AG04450 (cell line): ENCODE results near the gene PLEKHG4B. TPM values are rescaled to one million over a fixed set of nuclear protein-coding genes. Genes with fewer than 3 reads are reported as not detected.

ENCODE experiments used
- CTCF ChIA-PET: fragments of 300-600, 350-600 bp; formaldehyde crosslinking; extraction: SDS; loops from one replicate; lab custom pipeline; 2022; ENCODE audit warnings: antibody characterized with exemption, inconsistent platforms; lab: Charles Lee
- POLR2A ChIA-PET: fragments of 350-600 bp; formaldehyde crosslinking; extraction: SDS; loops from one replicate; lab custom pipeline; 2021; ENCODE audit warnings: antibody characterized with exemption, inconsistent platforms; lab: Yijun Ruan, JAX
- DNase-seq: peaks from one replicate; pipeline ENCODE4 v3.0.0-alpha.2; 2011; ENCODE audit warnings: low read depth, low spot score
- H3K27ac ChIP-seq: one replicate; pipeline ENCODE4 v1.5.1; 2012; ENCODE audit warnings: low read depth, low read length, control low read depth
- H3K27me3 ChIP-seq: one replicate; pipeline ENCODE4 v1.6.0; 2012; ENCODE audit warnings: low read length; ENCODE audit not compliant: control insufficient read depth, insufficient read depth
- H3K4me3 ChIP-seq: 2 replicates; pipeline ENCODE4 v1.5.1; 2011; ENCODE audit warnings: mild to moderate bottlenecking, low read depth, low read length, control low read depth
- H3K9me3 ChIP-seq: 2 replicates; pipeline ENCODE4 v1.5.1; 2012; ENCODE audit warnings: low read length; ENCODE audit not compliant: control insufficient read depth, insufficient read depth
- CTCF ChIP-seq: IDR thresholded peaks from 2 replicates; pipeline ENCODE4 v1.5.1; 2011; ENCODE audit warnings: low read depth, low read length, control low read depth, inconsistent platforms
- polyA plus RNA-seq: library from polyadenylated mRNA; depleted of rRNA; stranded (reverse); fragments of >200 nt; gene quantifications from 2 replicates; pipeline ENCODE4 v1.2.3, GENCODE V29; 2011

The PLEKHG4B gene
- polyA plus RNA-seq, 1 experiment, result 0.24 TPM

GRCh38 chr5:199197-199949 is 107.4 kb downstream of the PLEKHG4B start:
- Histone ChIP-seq H3K27me3 (peaks cover 2% of the 10 kb centered on the region), H3K27ac (no peak overlapping the region), H3K9me3 (peaks cover 6% of the 10 kb centered on the region; the same call in 1 of the 2 replicates), H3K4me3 (no peak overlapping the region)
- POLR2A ChIA-PET, result no interaction called here
- CTCF ChIA-PET, result interaction anchor here (0.7 to 1.2 kb wide), 3 partner anchors 11 to 19 kb away, joined by 3 to 7 read pairs (median 3); partner anchors contain the start of gene SDHA
- no peak for DNase-seq
- no peak for TF ChIP-seq CTCF

GRCh38 chr5:199950-200645 is 108.1 kb downstream of the PLEKHG4B start:
- TF ChIP-seq CTCF, result no peak
- no peak for DNase-seq
- Histone ChIP-seq H3K4me3 (no peak overlapping the region), H3K9me3 (no peaks in the 10 kb centered on the region; the same call in 1 of the 2 replicates), H3K27me3 (peaks cover 1% of the 10 kb centered on the region), H3K27ac (no peak overlapping the region)
- ChIA-PET POLR2A (no interaction called here), CTCF (interaction anchor here (0.7 to 1.5 kb wide), 2 partner anchors 12 to 18 kb away, joined by 4 to 7 read pairs; partner anchors contain the start of gene SDHA)

- Histone ChIP-seq H3K4me3 (no peak overlapping the region), H3K27me3 (no peaks in the 10 kb centered on the region), H3K9me3 (no peaks in the 10 kb centered on the region; the same call in 1 of the 2 replicates), H3K27ac (no peak overlapping the region)
- CTCF ChIA-PET, result interaction anchor here (1.5 kb wide), 1 partner anchor 13 kb away, joined by 4 read pairs; no protein-coding TSS in a partner anchor
- POLR2A ChIA-PET, result no interaction called here
- DNase-seq, result no peak
- no peak for TF ChIP-seq CTCF
Measured at GRCh38 chr5:200985-201384, 109.0 kb downstream of the PLEKHG4B start.

- Histone ChIP-seq H3K4me3 (no peak overlapping the region), H3K27me3 (no peaks in the 10 kb centered on the region), H3K9me3 (no peaks in the 10 kb centered on the region; the same call in 1 of the 2 replicates), H3K27ac (no peak overlapping the region)
- no peak for TF ChIP-seq CTCF
- CTCF ChIA-PET, result interaction anchor here (0.5 to 1.5 kb wide), 2 partner anchors 13 to 17 kb away, joined by 3 to 4 read pairs; partner anchors contain the start of gene SDHA
- POLR2A ChIA-PET, result no interaction called here
- DNase-seq, result no peak
Measured at GRCh38 chr5:201672-202071, 109.7 kb downstream of the PLEKHG4B start.
